Activated CD8-positive, alpha-beta memory T cell treated with anti-CD3 and anti-CD28 coated beads for 24 hours (primary cell): ENCODE data around the gene A1CF.
"Not testable (repeated sequence)": the region's sequence is repeated elsewhere in the genome, so short reads cannot be mapped to it uniquely, and the experiment has no call there.

ENCODE experiments used
- DNase-seq: peaks from one replicate; pipeline ENCODE4 v3.0.0-alpha.2; 2020

A1CF gene, protein sequence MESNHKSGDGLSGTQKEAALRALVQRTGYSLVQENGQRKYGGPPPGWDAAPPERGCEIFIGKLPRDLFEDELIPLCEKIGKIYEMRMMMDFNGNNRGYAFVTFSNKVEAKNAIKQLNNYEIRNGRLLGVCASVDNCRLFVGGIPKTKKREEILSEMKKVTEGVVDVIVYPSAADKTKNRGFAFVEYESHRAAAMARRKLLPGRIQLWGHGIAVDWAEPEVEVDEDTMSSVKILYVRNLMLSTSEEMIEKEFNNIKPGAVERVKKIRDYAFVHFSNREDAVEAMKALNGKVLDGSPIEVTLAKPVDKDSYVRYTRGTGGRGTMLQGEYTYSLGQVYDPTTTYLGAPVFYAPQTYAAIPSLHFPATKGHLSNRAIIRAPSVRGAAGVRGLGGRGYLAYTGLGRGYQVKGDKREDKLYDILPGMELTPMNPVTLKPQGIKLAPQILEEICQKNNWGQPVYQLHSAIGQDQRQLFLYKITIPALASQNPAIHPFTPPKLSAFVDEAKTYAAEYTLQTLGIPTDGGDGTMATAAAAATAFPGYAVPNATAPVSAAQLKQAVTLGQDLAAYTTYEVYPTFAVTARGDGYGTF

GRCh38 chr10:50885097-50885859 lies at the start of gene A1CF:
TSS of gene A1CF (minus strand) at chr10:50885627. CDS start at chr10:50859940, 25,687 bp downstream.
- no peak for DNase-seq

DNA sequence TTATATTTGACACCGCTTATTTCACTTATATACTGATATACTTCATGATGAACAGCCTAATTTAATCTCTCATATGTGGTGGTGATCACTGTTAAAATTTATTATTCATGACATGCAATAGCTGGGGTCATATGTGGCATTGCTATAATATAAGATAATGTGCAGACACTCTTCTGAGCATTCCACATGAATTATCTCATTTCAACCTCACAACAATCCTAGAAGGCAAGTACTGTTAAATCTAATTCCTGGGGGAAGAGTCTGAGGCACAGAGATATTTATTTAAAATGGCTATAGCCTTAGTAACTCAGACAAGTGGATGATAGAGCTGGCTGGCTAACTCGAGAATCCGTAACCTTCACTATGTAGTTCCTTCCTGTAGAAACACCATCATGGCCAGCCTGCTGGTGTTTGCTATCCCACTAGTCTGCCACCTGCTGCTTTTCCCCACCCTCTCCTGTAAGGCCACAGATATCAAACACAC lies 46.6 kb upstream of the A1CF start:
- DNase-seq = no peak

GRCh38 chr10:50929670-50930069 lies 44.2 kb upstream of the A1CF start:
- no peak for DNase-seq

DNA sequence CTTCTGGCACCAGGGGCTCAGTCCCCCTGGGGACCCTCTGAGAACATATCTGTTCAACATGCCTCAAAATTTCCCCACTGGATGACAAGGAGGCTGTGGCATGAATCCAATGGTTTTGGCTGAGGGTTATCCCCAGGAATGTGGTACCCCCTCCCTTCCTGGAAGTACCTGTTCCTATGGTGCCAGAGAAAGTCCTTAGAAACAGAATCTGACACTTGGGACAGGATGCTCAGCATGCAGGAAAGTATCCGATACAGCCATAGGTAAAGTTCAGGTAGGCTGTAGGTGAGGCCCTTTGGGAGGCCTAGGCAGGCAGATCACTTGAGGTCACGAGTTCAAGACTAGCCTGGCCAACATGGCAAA lies 42.7 kb upstream of the A1CF start:
- no peak for DNase-seq

DNA sequence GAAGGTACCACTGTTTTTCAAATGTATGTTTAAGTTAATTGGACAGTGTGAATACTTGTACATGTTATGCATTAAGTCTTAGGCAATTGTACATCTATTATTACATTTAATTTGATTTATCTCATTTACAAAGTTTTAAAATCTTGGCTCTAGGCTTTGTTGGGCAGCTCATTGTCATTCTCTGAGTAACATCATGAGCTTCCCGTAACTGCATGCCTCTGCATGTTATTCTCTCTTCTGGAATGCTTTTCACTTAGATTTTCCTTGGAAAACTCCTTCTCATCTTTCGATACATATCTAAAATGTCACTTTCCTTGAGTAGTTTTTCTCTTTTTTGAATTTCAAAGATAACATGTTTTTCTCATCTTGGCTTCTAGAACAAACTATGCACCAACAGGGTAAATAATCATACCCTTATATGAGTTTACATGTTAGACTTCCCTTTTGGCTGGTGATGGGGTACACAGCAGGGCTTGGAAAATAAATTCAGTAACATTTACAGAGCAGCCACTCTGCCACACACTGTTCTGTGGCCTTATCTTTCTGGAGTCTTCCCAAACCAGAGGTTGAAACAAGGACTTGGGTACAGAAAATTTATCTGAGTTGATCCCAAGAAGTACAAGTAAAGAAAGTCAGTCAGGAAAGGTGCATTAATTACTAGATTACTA lies 42.2 kb upstream of the A1CF start:
- no peak for DNase-seq

GRCh38 chr10:50923471-50923870 lies 38.0 kb upstream of the A1CF start:
- DNase-seq = not testable (repeated sequence)

- no peak for DNase-seq
These were observed 33.6 kb upstream of the A1CF start for GRCh38 chr10:50919010-50919409.

- no peak for DNase-seq
These were observed 33.1 kb upstream of the A1CF start for GRCh38 chr10:50918529-50918928.

DNA sequence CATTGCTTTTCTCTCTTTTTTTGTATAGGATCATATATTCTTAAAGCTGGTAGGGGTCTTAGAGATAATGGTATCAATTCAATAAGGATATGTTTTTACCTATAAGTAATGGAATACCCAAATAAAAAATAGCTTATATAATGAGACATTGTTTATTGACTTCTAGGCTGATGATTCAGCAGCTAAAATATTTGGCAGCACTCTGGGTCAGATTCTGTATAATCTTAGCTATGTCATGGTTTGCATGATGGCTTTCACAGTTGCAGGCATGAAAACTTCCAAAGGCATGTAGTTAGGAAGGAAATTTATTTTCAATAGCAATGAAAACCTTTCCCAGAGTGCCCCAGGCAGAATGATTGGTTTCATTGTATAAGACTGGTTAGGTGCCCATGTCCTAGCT lies 32.1 kb upstream of the A1CF start:
- no peak for DNase-seq

DNA sequence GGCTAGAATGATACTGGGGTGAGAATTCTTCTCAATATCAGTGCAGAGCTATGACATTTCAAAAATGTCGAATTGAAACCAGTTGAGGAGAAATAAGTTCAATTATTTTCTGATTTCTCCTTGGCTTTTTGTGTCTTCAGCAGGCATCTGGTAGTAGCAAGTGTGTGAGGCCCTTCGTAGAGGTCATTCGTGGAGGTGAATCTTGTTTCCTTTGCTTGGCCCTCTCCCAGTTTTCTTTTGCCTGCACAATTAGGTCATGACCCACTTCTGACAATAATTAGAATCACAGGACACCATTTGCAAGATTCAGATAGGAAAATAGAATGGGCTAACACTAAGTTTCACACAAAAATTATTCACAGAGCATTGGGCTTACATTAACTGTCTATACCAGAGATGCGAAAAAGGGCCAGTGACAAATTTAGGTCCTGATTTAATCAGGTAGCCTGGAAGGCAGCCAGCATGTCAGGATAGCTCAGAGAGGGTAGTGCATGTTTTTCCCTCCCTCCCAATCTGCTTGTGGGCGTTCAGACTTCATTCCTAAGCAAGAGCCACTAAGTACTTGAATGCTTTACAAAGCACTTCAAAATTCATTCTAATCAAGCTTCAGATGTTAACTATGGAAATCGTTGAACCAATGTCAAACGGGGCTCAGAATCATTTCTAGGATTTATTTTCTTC lies 24.0 kb upstream of the A1CF start:
- no peak for DNase-seq

DNA sequence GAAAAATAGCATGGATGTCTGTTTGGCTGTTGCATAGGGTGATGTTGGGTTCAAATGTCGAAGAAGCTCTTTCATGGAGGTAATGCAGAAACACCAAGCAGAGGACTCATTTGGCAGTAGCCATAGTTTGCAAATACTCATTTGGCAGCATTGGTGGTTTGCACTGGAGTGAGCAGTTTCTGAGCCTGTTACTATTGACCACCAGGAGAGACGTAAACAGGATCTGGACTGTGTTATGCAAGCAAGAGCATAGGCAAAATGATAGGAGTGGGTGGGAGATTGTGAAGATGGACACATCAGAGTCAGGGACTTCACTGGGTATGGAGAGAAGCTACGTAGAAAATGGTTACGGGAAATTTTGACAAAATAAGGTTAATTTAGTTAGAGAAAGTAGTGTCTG lies 22.9 kb upstream of the A1CF start:
- DNase-seq = no peak

DNA sequence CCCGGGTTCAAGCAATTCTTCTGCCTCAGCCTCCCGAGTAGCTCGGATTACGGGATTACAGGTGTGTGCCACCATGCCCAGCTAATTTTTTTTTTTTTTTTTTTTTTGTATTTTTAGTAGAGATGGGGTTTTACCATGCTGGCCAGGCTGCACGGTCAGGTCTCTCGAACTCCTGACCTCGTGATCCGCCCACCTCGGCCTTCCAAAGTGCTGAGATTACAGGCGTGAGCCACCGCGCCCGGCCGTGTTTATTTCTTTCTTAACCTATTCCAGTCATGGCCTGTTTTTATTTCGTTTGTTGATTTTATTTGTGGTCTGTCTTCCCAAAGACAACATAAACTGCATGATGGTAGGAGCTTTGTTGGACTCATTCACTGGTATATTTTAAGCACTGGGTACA lies 20.4 kb upstream of the A1CF start:
- not testable (repeated sequence) for DNase-seq

- no peak for DNase-seq
These were observed 11.3 kb upstream of the A1CF start for GRCh38 chr10:50896721-50897120.

DNA sequence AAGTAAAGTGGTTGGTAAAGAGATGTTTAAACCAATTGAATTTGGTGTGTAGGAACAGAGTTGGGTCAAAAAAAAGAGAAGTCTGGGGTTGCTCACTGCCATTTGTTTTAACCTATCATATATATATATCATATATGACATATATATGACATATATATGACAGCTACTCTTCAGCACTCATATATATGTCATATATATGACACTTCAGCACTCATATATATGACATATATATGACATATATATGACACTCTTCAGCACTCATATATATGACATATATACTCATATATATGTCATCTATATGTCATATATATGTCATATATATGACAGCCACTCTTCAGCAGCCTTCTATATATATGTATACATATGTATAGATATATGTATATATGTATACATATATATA lies 8.9 kb upstream of the A1CF start:
- DNase-seq = no peak

DNA sequence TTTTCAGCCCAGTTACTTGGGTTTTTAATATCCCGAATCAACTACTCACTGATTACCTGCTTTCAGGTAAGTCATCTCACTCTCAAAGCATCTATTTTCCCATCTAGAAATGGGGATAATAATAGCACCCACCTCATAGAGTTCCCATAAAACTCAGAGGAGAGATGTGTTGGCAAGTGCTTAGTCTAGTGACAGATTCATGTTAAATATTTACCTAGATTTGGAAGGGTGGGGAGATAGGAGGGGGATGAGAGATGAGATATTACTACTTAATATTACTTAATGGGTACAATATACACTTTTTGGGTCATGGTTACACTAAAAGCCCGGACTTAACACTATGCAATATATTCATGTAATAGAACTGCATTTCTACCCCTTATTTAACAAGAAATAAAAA lies 7.0 kb upstream of the A1CF start:
- DNase-seq = no peak

GRCh38 chr10:50884302-50884701 lies 1.1 kb downstream of the A1CF start:
- no peak for DNase-seq

DNA sequence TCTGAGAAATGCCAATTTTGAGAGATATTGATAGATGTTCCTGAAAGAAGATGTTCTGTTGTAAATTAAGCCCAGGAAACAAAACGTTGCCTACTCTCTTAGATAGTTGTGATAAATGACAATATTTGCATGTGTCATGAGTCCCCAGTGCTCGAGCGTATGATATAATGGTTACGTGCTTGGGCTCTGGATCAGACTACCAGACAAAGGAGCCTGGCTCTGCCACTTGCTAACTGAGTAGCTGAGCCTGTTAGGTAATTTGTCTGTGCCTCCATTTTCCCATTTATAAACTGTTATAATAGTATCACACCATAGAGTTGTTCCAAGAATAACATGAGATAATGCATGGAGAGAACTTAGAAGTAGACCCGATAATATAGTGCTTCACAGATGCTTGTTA lies 1.8 kb downstream of the A1CF start:
- DNase-seq = no peak

GRCh38 chr10:50882540-50882983 lies 2.9 kb downstream of the A1CF start:
- no peak for DNase-seq

DNA sequence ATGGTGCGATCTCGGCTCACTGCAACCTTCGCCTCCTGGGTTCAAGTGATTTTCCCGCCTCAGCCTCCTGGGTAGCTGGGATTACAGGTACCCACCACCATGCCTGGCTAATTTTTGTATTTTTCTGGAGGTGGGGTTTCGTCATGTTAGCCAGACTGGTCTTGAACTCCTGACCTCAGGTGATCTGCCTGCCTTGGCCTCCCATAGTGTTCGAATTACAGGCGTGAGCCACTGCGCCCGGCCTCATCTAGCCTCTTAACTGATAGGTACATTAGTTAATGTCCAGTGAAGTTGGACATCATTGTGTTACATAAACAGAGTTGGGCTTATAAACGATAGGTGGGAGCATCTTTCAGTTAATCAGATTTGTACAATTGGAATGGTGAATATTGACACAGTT lies 4.4 kb downstream of the A1CF start:
- DNase-seq = not testable (repeated sequence)

DNA sequence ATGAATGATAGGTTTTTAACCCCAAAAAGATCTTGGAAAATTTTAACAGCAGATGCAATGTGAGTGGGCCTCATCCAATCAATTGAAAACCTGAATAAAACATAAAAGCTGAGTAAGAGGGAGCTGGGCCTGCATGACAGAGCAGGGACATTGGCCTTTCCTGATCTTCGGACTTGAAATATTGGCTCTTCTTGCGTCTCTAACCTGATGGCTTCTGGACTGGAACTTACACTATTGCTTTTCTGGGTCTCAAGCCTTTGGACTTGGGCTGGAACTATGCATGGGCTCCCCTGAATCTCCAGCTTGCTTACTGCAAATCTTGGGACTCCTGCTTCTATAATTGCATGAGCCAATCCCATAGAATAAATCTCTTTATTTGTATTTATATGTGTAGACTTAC lies 9.0 kb downstream of the A1CF start:
- DNase-seq = no peak

GRCh38 chr10:50874723-50875122 lies 10.7 kb downstream of the A1CF start:
- no peak for DNase-seq

DNA sequence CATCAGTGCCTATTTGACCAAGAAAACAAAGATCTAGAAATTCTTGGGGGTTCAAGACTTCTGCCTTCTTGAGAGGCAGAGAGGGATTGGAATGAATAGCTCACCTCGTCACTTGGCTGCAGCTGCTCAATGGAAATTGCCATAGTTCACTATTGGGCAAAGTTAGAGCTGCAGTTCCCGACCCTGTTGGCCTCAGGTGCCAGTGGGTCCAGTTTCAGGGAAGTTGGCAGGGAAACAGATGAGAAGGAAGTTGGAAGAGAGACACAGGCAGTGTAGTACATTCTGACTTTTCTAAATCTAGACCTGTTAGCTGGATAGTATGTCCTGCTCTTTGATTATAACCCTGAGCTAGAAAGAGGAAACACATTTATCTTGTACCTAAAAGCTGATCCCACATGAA lies 19.1 kb downstream of the A1CF start:
- DNase-seq = no peak

- DNase-seq = no peak
These were observed 22.7 kb downstream of the A1CF start for GRCh38 chr10:50862719-50863118.
